GM10248 (cell line): ENCODE measurements around the gene IFNW1.
"Not testable (repeated sequence)": the region's sequence is repeated elsewhere in the genome, so short reads cannot be mapped to it uniquely, and the experiment has no call there.

ENCODE experiments used
- CTCF ChIA-PET: fragments of 300-600 bp; sonication (Branson Sonifier 250); formaldehyde crosslinking; extraction: SDS; loops from one replicate; lab custom pipeline; 2021; ENCODE audit warnings: antibody characterized with exemption; lab: Yijun Ruan, JAX
- POLR2A ChIA-PET: fragments of 350-650 bp; sonication (Branson Sonifier 250); formaldehyde crosslinking; extraction: SDS; loops from one replicate; lab custom pipeline; 2020; ENCODE audit warnings: antibody characterized with exemption; lab: Yijun Ruan, JAX
- DNase-seq: peaks from one replicate; pipeline ENCODE4 v3.0.0; 2012; ENCODE audit errors: extremely low spot score
- TF ChIP-seq, protein P1 (sequence below): IDR thresholded peaks from 2 replicates; pipeline ENCODE4 v1.5.1; 2012; ENCODE audit warnings: mild to moderate bottlenecking, low read depth; ENCODE audit errors: extremely low read depth, missing control alignments, control extremely low read depth

IFNW1 gene

DNA sequence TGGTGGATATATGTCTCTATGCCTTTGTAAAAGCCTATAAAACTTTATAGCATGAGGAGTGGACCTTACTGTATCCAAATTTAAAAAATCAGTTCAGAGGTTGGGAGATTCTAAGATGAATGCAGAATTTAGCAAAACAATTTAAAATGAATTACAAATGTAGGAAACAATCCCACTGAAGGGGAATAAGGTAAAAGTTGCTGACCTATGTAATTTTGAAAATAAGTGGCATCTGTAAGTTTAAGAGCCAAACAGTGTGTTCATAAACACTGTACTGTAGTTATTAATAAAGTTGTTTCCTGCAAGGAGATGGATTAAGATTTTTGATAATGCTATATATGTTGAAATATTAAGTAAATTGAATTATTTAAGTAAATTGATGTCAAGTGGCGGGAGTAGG, 4.6 kb downstream of the IFNW1 start:
- no peak for DNase-seq
- ChIA-PET CTCF (no interaction called here), POLR2A (no interaction called here)
- TF ChIP-seq, protein P1, sequence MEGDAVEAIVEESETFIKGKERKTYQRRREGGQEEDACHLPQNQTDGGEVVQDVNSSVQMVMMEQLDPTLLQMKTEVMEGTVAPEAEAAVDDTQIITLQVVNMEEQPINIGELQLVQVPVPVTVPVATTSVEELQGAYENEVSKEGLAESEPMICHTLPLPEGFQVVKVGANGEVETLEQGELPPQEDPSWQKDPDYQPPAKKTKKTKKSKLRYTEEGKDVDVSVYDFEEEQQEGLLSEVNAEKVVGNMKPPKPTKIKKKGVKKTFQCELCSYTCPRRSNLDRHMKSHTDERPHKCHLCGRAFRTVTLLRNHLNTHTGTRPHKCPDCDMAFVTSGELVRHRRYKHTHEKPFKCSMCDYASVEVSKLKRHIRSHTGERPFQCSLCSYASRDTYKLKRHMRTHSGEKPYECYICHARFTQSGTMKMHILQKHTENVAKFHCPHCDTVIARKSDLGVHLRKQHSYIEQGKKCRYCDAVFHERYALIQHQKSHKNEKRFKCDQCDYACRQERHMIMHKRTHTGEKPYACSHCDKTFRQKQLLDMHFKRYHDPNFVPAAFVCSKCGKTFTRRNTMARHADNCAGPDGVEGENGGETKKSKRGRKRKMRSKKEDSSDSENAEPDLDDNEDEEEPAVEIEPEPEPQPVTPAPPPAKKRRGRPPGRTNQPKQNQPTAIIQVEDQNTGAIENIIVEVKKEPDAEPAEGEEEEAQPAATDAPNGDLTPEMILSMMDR, result no peak

DNA sequence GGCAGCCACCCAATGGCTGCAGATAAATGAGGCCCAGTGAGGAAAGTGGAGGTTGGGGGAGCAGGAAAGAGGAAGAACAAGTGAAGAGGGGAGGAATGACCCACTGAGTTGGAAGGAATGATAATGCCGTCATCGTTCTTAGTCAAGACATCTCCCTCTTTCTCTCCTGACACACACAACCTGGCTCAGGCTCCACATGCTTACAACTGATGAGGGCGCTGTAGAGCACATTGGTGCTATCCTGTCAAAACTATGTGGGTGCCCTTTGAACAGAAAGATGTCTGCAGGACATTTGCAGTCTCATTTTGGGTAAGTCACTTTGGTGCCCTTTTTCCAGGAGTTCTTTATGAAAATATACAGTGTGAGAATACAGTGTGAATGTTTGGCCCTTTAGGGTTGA, 5.9 kb downstream of the IFNW1 start:
- ChIA-PET POLR2A (no interaction called here), CTCF (interaction anchor here (0.8 to 1.2 kb wide), 2 partner anchors 18 to 25 kb away, joined by 4 read pairs; no protein-coding TSS in a partner anchor)
- TF ChIP-seq, protein P1, result no peak
- DNase-seq, result no peak

DNA sequence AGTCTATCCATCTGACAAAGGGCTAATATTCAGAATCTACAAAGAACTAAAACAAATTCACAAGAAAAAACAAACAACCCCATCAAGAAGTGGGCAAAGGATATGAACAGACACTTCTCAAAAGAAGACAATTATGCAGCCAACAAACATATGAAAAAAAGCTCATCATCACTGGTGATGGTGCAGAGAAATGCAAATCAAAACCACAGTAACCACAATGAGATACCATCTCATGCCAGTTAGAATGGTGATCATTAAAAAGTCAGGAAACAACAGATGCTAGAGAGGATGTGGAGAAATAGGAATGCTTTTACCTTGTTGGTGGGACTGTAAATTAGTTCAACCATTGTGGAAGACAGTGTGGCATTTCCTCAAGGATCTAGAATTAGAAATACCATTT, 13.4 kb downstream of the IFNW1 start:
- POLR2A ChIA-PET, CTCF ChIA-PET: not testable (repeated sequence)

DNA sequence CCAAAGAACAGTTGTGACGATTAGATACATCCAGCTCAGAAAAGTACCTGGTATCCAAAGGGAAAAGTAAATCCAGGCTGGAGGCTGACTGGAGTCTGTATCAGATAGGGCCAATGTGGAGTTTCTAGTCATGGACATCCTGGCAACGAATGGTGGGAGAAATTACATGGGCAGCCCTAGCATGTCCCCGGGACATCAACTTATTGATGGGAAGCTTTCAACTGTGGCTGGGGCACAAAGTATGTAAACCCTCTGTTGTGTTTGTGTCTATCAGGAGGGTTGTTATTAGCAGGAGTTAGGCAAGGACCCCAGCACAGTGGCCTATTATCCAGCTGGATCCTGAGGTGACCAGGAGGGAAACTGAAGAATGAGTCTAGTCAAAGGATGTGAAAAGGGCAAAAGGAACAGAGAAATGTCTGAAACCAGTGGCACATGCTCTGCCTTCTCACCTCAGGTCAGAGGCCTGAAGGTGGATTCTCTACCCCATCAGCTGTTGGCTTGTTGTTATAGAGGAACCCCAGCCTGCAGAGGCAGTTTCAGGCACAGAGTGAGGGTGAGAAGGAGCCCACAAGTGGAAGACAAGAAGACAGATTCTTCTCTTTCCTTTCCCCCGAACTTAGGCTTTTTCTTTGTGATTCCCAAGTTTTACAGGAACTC, 19.9 kb downstream of the IFNW1 start:
- POLR2A ChIA-PET, result no interaction called here
- TF ChIP-seq, protein P1, result no peak
- CTCF ChIA-PET, result interaction anchor here (1.1 to 2.0 kb wide), 6 partner anchors 8 to 313 kb away, joined by 3 to 12 read pairs (median 4); no protein-coding TSS in a partner anchor

More for the DNA sequence above, 13.4 kb downstream of the IFNW1 start:
- not testable (repeated sequence) for DNase-seq

DNA sequence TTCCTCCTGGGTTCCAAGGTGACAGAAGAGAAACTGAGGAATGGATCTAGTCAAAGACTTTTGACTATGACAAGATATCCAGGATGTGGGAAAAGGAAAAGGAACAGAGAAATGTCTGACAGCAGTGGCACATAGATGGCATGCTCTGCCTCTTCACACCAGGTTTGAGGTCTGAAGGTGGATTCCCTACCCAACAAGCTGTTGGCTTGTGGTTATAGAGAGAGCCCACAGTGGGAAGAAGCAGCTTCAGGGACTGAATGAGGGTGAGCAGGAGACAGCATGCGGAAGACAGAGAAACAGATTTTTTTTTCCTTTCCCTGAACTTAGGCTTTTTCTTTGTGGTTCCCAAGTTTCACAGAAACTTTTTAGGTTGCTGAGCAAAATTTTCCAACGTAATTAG, 20.6 kb downstream of the IFNW1 start:
- TF ChIP-seq, protein P1, result no peak
- no peak for DNase-seq
- ChIA-PET CTCF (interaction anchor here (1.1 to 2.0 kb wide), 6 partner anchors 8 to 313 kb away, joined by 3 to 12 read pairs (median 4); no protein-coding TSS in a partner anchor), POLR2A (no interaction called here)

More for the DNA sequence above, 19.9 kb downstream of the IFNW1 start:
- no peak for DNase-seq

DNA sequence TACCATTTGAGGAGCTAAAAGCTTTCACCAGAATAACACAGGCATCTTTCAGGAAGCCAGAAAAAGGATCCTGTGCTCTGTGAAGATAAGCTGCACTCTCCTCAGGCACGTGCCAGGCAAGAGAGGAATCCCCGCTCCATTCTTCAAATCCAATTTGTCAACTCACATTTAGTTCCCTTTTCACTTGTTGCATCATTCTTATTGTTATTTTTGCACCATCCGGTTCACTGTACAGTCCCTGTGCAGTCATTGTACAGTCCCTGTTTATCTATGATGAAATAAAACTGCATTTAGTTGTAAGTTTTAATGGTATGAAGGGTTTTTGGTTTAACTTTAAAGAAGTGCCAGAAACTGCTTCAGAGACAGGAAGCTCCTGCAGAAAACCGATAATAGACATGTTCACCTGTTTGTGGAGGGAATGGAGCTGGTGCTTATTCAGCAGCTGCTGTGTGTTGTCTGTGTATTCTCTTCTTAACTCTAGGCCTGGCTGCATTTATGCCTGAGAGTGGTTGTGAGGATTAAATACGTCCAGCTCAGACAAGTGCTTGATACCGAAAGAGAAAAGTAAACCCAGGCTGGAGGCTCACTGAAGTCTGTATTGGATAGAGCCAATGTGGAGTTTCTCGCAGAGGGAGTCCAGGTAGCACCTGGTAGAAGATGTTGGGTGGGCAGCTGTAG, 22.4 kb downstream of the IFNW1 start:
- CTCF ChIA-PET, result interaction anchor here (1.1 to 1.5 kb wide), 3 partner anchors 9 to 1192 kb away, joined by 3 to 8 read pairs (median 3); no protein-coding TSS in a partner anchor
- TF ChIP-seq, protein P1, result no peak
- POLR2A ChIA-PET, result no interaction called here
- no peak for DNase-seq

DNA sequence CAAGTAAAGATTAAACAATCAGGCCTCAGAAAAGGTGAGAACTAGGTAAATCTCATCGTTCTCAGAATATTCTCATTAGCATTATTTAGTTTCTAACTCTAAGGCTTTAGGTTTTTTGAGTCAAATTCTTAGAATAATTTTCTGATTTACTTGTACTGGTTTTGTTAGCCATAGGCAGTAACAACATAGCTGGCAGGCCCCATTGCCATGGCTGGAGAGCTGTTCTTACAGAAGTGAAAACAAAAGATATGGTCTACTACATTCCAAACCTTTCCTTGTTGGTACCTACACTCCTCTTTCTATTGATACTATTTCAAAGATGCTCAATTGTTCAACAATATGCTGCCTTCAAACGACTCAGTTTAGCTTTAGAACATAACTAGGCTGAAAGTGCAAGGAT, 27.3 kb downstream of the IFNW1 start:
- no peak for DNase-seq
- TF ChIP-seq, protein P1, result no peak
- CTCF ChIA-PET, result interaction anchor here (2.7 kb wide), 1 partner anchor 10 kb away, joined by 14 read pairs; no protein-coding TSS in a partner anchor
- POLR2A ChIA-PET, result no interaction called here
